ENCODE data around the gene PTTG1. TPM values are rescaled to one million over a fixed set of nuclear protein-coding genes. Genes with fewer than 3 reads are reported as not detected.
"Not testable (repeated sequence)": the region's sequence is repeated elsewhere in the genome, so short reads cannot be mapped to it uniquely, and the experiment has no call there.

PTTG1 gene
- total and polyA plus RNA-seq, 4 donors, result 0.75 to 84.0 (median 5.6) TPM

- TF ChIP-seq EGR1 (IDR thresholded peaks at IDR 0.05; ENCODE audit: low read depth in 2 of 2) (no peak), FOXA2 (IDR thresholded peaks at IDR 0.05) (no peak), RXRA (IDR thresholded peaks at IDR 0.05) (no peak)
- H3K27ac ChIP-seq (ENCODE audit: low read depth in 1 of 2, low read length in 2 of 2), result no peak overlapping the region
- H3K9ac ChIP-seq (ENCODE audit: low read depth in 1 of 2, low read length in 2 of 2), result no peak overlapping the region
- no peaks in the 10 kb centered on the region for H3K9me3 ChIP-seq (ENCODE audit: control insufficient read depth in 4 of 4, low read length in 3 of 4)
- no peak for DNase-seq (ENCODE audit: low spot score)
- H3K27me3 ChIP-seq (ENCODE audit: control insufficient read depth in 4 of 4, insufficient read depth in 4 of 4, low read length in 3 of 4), result no peaks in the 10 kb centered on the region
- peaks cover 0 to 10% (median 7%) of the 10 kb centered on the region in 4 donors for H3K4me1 ChIP-seq (ENCODE audit: control insufficient read depth in 4 of 4, insufficient read depth in 4 of 4, low read length in 3 of 4)
- no peak overlapping the region for H3K4me3 ChIP-seq (ENCODE audit: low read depth in 1 of 3, low read length in 3 of 3)
- H3K36me3 ChIP-seq (ENCODE audit: control insufficient read depth in 4 of 4, insufficient read depth in 3 of 4, low read depth in 1 of 4, low read length in 3 of 4), result no peaks in the 10 kb centered on the region
- WGBS, result 86% methylated on average over 4 of the region's 4 CpGs
These were observed 14.4 kb downstream of the PTTG1 start for GRCh38 chr5:160436017-160436416.

DNA sequence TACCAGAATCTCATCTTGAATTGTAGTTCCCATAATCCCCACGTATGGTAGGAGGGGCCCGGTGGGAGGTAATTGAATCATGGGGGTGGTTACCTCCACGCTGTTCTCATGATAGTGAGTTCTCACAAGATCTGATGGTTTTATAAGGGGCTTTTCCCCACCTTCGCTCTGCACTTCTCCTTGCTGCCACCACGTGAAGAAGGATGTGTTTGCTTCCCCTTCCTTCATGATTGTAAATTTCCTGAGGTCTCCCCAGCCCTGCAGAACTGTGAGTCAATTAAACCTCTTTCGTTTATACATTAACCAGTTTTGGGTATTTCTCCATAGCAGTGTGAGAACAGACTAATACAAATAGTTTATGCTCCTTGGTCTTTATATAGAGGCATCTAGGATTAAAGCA lies 15.0 kb downstream of the PTTG1 start:
- DNase-seq (ENCODE audit: low spot score), result not testable (repeated sequence)

GRCh38 chr5:160437271-160437670 lies 15.6 kb downstream of the PTTG1 start:
- no peaks in the 10 kb centered on the region for H3K27me3 ChIP-seq (ENCODE audit: control insufficient read depth in 4 of 4, insufficient read depth in 4 of 4, low read length in 3 of 4)
- peaks cover 0 to 10% (median 7%) of the 10 kb centered on the region in 4 donors for H3K4me1 ChIP-seq (ENCODE audit: control insufficient read depth in 4 of 4, insufficient read depth in 4 of 4, low read length in 3 of 4)
- TF ChIP-seq RAD21 (IDR thresholded peaks at IDR 0.05) (no peak), SP1 (IDR thresholded peaks at IDR 0.05) (no peak), JUND (IDR thresholded peaks at IDR 0.05) (no peak), FOXA1 (IDR thresholded peaks at IDR 0.05) (no peak), REST (IDR thresholded peaks at IDR 0.05) (no peak), ATF3 (IDR thresholded peaks at IDR 0.05) (no peak), CTCF (IDR thresholded peaks at IDR 0.05; ENCODE audit: low read depth, low read length, missing input control) (no peak)
- TF ChIP-seq, protein P1, sequence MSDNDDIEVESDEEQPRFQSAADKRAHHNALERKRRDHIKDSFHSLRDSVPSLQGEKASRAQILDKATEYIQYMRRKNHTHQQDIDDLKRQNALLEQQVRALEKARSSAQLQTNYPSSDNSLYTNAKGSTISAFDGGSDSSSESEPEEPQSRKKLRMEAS (IDR thresholded peaks at IDR 0.05), result no peak
- no peak overlapping the region for H3K9ac ChIP-seq (ENCODE audit: low read depth in 1 of 2, low read length in 2 of 2)
- no peak overlapping the region for H3K27ac ChIP-seq (ENCODE audit: low read depth in 1 of 2, low read length in 2 of 2)
- no peak for DNase-seq (ENCODE audit: low spot score)
- H3K36me3 ChIP-seq (ENCODE audit: control insufficient read depth in 4 of 4, insufficient read depth in 3 of 4, low read depth in 1 of 4, low read length in 3 of 4), result no peaks in the 10 kb centered on the region
- H3K9me3 ChIP-seq (ENCODE audit: control insufficient read depth in 4 of 4, low read length in 3 of 4), result no peaks in the 10 kb centered on the region
- no peak overlapping the region for H3K4me3 ChIP-seq (ENCODE audit: low read depth in 1 of 3, low read length in 3 of 3)

More for the DNA sequence above, 15.0 kb downstream of the PTTG1 start:
- H3K27ac ChIP-seq (ENCODE audit: low read depth in 1 of 2, low read length in 2 of 2); H3K4me3 ChIP-seq (ENCODE audit: low read depth in 1 of 3, low read length in 3 of 3); H3K9ac ChIP-seq (ENCODE audit: low read depth in 1 of 2, low read length in 2 of 2); H3K27me3 ChIP-seq (ENCODE audit: control insufficient read depth in 4 of 4, insufficient read depth in 4 of 4, low read length in 3 of 4); H3K36me3 ChIP-seq (ENCODE audit: control insufficient read depth in 4 of 4, insufficient read depth in 3 of 4, low read depth in 1 of 4, low read length in 3 of 4); H3K9me3 ChIP-seq (ENCODE audit: control insufficient read depth in 4 of 4, low read length in 3 of 4): not testable (repeated sequence)
- peaks cover 0 to 10% (median 7%) of the 10 kb centered on the region in 4 donors for H3K4me1 ChIP-seq (ENCODE audit: control insufficient read depth in 4 of 4, insufficient read depth in 4 of 4, low read length in 3 of 4)
- WGBS, result 45% methylated on average over 6 of the region's 6 CpGs

Measured in liver (tissue), 9 donors.